GM21723 (cell line): ENCODE measurements around the gene SLC17A5.
"Not testable (repeated sequence)": the region's sequence is repeated elsewhere in the genome, so short reads cannot be mapped to it uniquely, and the experiment has no call there.

ENCODE experiments used
- ATAC-seq: cut with Tn5 transposase; IDR thresholded peaks from one replicate; pipeline ENCODE4 v1.9.1; 2021; ENCODE audit warnings: mild to moderate bottlenecking, moderate library complexity; ENCODE audit not compliant: unreplicated experiment

SLC17A5 gene

GRCh38 chr6:73618082-73618481 lies 35.7 kb downstream of the SLC17A5 start:
- not testable (repeated sequence) for ATAC-seq

DNA sequence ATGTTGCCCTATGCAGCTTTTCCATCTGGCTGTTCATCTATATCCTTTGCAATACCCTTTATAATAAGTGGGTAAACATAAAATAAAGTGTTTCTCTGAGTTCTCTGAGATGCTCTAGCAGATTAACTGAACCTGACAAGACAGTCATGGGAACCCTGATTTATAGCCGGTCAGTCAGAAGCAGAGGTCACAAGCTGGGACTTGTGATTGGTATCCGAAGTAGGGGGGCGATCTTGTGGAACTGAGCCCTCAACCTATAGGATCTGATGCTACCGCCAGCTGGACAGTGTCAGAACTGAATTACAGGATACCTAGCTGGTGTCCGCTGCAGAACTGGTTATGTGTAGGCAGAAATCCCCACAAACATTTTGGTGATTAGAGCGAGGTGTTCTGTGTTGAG lies 39.0 kb downstream of the SLC17A5 start:
- no peak for ATAC-seq

DNA sequence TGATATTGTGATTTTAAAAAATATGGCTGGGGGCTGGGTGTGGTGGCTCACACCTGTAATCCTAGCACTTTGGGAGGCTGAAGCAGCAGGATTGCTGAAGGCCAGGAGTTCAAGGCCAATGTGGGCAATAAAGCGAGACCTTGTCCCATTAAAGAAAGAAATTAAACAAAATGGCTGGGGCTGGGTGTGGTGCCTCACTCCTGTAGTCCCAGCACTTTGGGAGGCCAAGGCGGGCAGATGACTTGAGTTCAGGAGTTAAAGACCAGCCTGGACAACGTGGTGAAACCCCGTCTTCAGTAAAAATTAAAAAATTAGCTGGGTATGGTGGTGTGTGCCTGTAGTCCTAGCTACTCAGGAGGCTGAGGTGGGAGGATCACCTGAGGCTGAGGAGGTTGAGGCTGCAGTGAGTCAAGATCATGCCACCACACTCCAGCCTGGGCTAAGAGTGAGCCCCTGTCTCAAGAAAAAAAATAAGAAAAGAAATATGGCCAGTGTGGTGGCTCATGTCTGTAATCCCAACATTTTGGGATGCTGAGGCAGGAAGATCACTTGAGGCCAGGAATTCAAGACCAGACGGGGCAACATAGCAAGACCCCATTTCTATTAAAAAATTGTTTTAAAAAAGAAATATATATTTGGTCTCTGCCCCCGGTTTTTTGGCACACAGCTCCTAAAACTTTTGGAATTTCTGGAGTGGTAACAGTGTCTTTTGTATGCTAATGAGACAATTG lies 39.8 kb downstream of the SLC17A5 start:
- ATAC-seq = no peak

DNA sequence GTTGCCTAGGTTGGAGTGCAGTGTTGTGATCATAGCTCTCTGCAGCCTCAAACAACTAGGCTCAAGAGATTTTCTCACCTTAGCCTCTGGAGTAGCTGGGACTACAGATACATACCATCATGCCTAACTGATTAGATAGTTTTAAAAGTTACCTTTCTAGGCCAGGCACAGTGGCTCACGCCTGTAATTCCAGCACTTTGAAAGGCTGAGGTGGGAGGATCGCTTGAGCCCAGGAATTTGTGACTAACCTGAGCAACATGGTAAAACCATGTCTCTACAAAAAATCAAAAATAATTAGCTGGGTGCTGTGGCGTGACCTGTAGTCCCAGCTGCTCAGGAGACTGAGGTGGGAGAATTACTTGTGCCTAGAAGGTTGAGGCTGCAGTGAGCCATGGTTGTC lies 41.2 kb downstream of the SLC17A5 start:
- ATAC-seq = no peak

GRCh38 chr6:73610444-73611275 lies 43.1 kb downstream of the SLC17A5 start:
- ATAC-seq = no peak

- ATAC-seq = no peak
Observed at GRCh38 chr6:73608761-73609160, 45.0 kb downstream of the SLC17A5 start.

DNA sequence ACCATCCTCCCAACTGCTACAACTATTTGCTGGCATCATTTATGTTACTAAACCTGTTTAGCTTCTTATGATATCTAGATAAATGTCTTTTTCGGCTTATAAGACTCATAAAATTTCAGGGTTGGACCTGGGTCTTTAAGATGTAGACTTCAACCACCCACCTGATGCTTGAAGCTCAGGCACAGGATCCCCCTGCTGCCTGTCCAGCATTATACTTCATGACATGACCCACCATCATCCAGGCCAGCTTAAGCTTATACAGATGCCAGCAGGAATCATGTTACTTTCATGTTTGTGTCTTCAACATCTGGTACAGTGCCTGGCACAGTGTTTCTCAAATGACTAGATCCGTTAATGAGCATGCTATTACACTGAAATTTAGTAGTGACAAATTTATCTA lies 47.4 kb downstream of the SLC17A5 start:
- ATAC-seq = no peak

DNA sequence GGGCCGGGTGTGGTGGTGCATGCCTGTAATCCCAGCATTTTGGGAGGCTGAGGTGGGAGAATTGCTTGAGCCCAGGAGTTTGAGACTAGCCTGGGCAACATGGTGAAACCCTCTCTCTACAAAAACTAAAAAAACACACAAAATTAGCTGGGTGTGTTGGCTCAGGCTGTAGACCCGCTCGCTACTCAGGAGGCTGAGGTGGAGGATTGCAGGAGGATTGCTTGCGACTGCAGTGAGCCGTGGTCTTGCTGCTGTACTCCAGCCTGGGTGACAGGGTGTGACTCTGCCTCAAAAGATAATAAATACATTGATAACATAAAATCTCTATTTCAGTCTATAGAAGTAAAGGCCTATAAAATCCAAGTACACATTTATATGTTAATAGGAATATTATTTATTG lies 49.3 kb downstream of the SLC17A5 start:
- no peak for ATAC-seq

- ATAC-seq = no peak
Observed at GRCh38 chr6:73604020-73604419, 49.8 kb downstream of the SLC17A5 start.

DNA sequence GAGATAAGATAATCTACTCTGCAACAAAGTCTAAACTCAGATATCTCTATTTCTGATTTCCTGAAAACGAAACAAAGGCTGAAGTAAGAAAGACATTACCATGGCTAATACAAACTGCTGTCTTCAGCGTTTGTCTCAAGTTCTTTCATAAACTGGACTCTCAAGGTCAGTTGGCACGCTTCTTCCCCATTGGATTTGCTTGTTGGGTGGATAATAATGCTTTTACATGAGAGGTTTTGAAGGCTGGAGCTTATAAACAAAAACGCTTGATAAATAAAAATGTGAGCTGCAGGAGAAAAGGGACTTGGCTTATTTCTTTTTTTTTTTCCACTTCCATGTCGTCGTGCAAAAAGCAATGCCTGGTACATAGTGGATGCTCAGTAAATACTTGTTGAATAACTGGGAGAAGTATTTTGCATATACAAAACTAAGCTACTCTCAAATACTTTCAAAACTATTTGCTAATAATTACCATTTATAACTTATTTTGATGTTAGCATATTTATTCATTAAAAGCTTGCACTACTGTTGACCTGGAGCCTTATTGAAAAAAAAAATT lies 67.3 kb downstream of the SLC17A5 start:
- ATAC-seq = peak; percentile 8

DNA sequence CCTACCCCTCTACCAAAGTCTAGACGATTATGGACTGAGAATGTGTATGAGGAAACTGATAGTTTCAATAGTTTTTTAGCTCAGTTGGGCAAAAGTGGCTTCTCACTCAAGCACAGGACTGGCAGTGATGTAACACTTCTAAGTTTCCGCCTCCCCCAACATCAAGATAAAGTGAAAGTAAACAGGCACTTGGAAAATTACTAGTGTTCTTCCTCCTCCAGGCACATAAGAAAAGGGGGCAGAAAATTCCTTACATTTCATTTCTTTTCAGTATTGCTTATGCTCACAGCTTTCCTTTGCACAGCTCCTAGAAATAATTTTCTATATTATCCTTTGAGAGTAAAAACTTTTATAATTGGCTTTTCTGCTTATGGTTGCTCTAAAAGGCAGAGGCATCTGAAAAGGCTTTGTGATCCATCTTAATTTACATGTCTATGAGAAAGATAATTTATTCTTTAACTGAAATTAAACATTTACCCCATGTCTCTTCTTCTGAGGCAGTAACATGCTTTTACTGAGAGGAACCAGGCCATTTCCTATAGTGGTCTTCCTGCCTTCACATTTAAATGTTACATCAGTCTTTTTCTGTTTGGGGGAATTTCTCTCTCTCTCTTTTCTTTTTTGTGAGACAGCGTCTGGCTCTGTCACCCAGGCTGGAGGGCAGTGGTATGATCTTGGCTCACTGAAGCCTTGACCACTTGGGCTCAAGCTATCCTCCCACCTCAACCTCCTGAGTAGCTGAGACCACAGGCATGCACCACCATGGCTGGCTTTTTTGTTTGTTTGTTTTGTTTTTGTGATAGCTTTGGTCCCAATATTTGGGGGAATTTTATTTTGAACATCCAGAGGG lies 68.0 kb downstream of the SLC17A5 start:
- peak; percentile 87 for ATAC-seq

GRCh38 chr6:73581293-73581692 lies 72.5 kb downstream of the SLC17A5 start:
- no peak for ATAC-seq

GRCh38 chr6:73580247-73581149 lies 73.3 kb downstream of the SLC17A5 start:
- ATAC-seq = peak; percentile 71

GRCh38 chr6:73579851-73580246 lies 73.9 kb downstream of the SLC17A5 start:
- peak; percentile 29 for ATAC-seq

- ATAC-seq = peak; percentile 18
Observed at GRCh38 chr6:73579389-73579788, 74.4 kb downstream of the SLC17A5 start.

GRCh38 chr6:73577676-73578075 lies 76.1 kb downstream of the SLC17A5 start:
- no peak for ATAC-seq

DNA sequence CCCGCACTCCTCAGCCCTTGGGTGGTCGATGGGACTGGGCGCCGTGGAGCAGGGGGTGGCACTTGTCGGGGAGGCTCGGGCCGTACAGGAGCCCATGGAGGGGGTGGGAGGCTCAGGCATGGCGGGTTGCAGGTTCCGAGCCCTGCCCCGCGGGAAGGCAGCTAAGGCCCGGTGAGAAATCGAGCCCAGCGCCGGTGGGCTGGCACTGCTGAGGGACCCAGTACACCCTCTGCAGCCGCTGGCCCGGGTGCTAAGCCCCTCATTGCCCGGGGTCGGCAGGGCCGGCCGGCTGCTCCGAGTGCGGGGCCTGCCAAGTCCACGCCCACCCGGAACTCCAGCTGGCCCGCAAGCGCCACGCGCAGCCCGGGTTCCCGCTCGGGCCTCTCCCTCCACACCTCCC lies 81.3 kb downstream of the SLC17A5 start:
- not testable (repeated sequence) for ATAC-seq

GRCh38 chr6:73571218-73572181 lies 82.3 kb downstream of the SLC17A5 start:
- ATAC-seq = peak; percentile 62

DNA sequence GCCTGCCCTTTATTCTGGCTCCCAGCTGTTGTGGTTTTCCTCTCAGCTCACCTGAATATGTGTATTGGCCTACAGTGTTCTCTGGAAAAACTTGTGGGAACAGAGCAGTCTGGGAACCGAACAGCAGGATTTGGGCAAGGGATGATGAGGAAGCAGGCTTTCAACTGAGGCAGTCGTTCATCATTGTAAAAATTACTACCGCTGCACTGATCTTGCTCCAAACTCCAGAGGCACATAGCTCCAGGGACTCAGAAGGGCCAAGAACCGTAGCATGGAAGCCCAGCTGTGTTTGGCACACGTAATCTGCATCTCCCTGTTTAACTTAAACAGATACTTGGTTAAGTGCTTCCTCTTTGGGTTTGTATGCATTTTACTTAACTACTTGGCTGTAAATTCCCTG lies 84.7 kb downstream of the SLC17A5 start:
- ATAC-seq = no peak
